NCI-H524 treated with DMSO at 0.1 percent for 48 hours (cell line): ENCODE measurements around the gene KRIT1.
"Not testable (repeated sequence)": the region's sequence is repeated elsewhere in the genome, so short reads cannot be mapped to it uniquely, and the experiment has no call there.

Experiments used
- DNase-seq: peaks from one replicate; lab custom pipeline; 2025; lab: John Stamatoyannopoulos, UW

Gene KRIT1

GRCh38 chr7:92246360-92247101, 817 bp upstream of the KRIT1 start:
- no peak for DNase-seq

- no peak for DNase-seq
These were observed 767 bp downstream of the KRIT1 start for GRCh38 chr7:92244808-92245486.

GRCh38 chr7:92242972-92243371, 2.7 kb downstream of the KRIT1 start:
- DNase-seq = no peak

- no peak for DNase-seq
These were observed 15.2 kb downstream of the KRIT1 start for GRCh38 chr7:92230547-92230946.

- no peak for DNase-seq
These were observed 17.0 kb downstream of the KRIT1 start for GRCh38 chr7:92228742-92229141.

- DNase-seq = no peak
These were observed 17.6 kb downstream of the KRIT1 start for GRCh38 chr7:92228100-92228499.

- no peak for DNase-seq
These were observed 18.7 kb downstream of the KRIT1 start for GRCh38 chr7:92226981-92227380.

GRCh38 chr7:92221766-92222165, 23.9 kb downstream of the KRIT1 start:
- no peak for DNase-seq

GRCh38 chr7:92206672-92207071, 39.0 kb downstream of the KRIT1 start:
- DNase-seq = no peak

- no peak for DNase-seq
These were observed 39.7 kb downstream of the KRIT1 start for GRCh38 chr7:92205987-92206386.

GRCh38 chr7:92200791-92201190, 44.9 kb downstream of the KRIT1 start:
- DNase-seq = no peak

- DNase-seq = no peak
These were observed 53.4 kb downstream of the KRIT1 start for GRCh38 chr7:92192326-92192725.

- DNase-seq = not testable (repeated sequence)
These were observed 56.5 kb downstream of the KRIT1 start for GRCh38 chr7:92189246-92189645.

- not testable (repeated sequence) for DNase-seq
These were observed 61.4 kb downstream of the KRIT1 start for GRCh38 chr7:92184294-92184693.

- no peak for DNase-seq
These were observed 66.5 kb downstream of the KRIT1 start, which contains the start of gene LRRD1 for GRCh38 chr7:92178928-92179924. TSS of gene LRRD1 (minus strand) at chr7:92179142. CDS start at chr7:92165202, 13,940 bp downstream.

- no peak for DNase-seq
These were observed 68.4 kb downstream of the KRIT1 start for GRCh38 chr7:92177362-92177761.

- not testable (repeated sequence) for DNase-seq
These were observed 76.2 kb downstream of the KRIT1 start for GRCh38 chr7:92169529-92169928.

GRCh38 chr7:92161271-92161670, 84.4 kb downstream of the KRIT1 start:
- no peak for DNase-seq

GRCh38 chr7:92158660-92159575, 86.8 kb downstream of the KRIT1 start:
- no peak for DNase-seq

- DNase-seq = no peak
These were observed 88.7 kb downstream of the KRIT1 start for GRCh38 chr7:92156990-92157389.

GRCh38 chr7:92155108-92155739, 90.5 kb downstream of the KRIT1 start:
- DNase-seq = no peak
